IPS-11a (cell line): ENCODE measurements around the gene FST.

Experiments used
- H3K4me3 ChIP-seq: one replicate; pipeline ENCODE4 v1.5.1; 2013; ENCODE audit warnings: low read depth, low read length, control low read depth

FST gene, protein sequence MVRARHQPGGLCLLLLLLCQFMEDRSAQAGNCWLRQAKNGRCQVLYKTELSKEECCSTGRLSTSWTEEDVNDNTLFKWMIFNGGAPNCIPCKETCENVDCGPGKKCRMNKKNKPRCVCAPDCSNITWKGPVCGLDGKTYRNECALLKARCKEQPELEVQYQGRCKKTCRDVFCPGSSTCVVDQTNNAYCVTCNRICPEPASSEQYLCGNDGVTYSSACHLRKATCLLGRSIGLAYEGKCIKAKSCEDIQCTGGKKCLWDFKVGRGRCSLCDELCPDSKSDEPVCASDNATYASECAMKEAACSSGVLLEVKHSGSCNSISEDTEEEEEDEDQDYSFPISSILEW

DNA sequence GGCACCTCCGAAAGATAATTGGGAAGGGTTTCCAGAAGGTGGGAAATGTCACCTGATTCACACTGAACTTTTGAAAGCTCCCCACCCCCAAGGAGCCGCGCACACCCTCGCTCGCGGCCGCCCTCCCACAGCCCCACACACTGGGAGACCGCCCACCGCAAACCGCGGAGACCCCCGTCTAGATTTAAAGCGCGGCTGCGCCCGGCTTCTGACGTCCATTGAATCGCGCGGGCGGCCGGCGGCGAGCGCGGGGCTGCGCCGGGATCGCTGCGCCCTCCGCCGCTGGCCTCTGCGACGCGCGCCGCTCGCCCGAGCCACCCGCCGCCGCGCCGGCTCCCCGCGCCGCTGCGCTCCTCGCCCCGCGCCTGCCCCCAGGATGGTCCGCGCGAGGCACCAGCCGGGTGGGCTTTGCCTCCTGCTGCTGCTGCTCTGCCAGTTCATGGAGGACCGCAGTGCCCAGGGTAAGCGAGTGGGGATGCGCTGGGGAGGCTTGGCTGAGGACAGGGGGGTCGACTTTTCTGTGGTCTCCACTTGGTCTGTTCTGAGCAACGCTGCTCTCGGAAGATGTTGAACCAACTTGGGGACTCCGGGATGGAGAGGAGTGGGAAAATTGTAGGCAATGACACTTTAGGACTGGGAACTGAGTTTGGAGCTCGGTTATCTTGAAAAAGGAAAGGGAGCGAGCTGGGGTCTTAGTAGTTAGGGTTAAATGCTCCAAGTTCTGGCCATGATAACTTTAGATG lies at the start of gene FST:
FST (plus strand) TSS at position 214 of the 743 bp plus-strand sequence; CDS start at position 377, 163 bp downstream.
- peak within 1 kb of the TSS; percentile 75 for H3K4me3 ChIP-seq

DNA sequence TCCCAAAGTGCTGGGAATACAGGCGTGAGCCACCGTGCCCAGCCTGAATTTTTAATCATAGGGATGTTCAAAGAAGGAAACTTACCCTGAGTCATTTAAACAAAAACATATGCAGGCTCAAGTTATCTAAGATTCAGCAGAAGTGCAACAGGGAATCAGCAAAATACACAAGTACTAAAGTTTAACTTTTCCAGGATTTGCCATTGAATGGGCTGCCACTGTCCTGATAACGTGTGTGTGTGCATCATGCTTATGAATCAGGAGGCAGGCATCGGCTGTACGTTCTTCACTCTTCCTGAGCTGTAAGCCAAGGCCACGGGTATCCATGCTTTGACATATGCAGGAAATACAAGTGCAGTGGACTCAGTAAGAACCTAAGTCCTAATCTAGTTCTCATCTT lies 48.8 kb upstream of the FST start:
- no peak overlapping the region for H3K4me3 ChIP-seq

DNA sequence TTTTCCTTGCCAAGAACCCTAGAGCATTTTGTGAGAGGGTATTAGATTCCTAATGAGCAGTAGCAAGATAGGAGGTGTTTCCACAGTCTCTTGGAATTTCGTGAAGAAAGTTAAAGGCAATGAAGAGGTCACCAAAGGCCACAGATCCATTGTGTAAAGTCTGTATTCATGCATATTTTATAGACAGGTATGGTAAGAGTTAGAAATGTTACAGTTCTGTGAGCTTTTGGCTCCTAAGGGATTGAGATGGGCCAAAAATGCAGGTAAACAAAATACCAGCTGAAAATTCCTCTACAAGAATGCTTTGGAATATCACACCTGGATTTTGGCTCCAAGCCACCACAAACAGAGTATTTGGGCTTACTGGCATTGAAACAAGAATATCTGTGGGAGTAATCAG lies 47.4 kb upstream of the FST start:
- H3K4me3 ChIP-seq: no peak overlapping the region

- no peak overlapping the region for H3K4me3 ChIP-seq
Measured at GRCh38 chr5:53434541-53434940, 45.9 kb upstream of the FST start.

DNA sequence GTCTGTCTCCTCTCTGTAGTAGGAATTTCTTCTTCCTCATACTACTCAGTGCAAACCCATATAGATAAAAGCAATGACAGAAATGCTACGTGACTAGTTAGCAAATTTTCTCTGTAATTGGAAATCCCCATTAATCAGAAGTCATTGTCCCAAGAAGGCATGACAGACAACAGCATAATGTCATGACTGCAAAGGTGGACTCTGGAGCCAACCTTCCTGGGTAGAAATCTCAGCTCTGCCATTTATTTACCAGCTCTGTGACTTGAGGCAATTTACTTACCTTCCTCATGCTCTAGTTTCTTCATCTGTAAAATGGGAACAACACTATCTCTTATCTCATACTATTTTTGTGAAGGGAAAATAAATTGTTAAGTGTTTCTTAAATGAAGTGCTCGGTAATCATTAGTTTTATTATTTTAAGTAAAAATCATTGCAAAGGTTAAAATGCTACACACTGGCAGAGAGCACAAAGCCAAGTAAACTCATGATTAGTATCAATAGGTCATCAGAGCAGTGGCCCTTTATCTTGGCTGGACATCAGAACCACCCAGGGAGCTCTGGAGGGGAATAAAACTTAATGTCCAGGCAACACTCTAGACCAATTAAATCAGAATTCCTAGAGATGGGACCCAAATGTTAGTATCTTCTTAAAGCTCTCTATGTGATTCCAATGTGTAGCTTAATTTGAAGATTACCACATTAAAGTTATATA lies 43.8 kb upstream of the FST start:
- no peak overlapping the region for H3K4me3 ChIP-seq

GRCh38 chr5:53438079-53438478 lies 42.4 kb upstream of the FST start:
- no peak overlapping the region for H3K4me3 ChIP-seq

DNA sequence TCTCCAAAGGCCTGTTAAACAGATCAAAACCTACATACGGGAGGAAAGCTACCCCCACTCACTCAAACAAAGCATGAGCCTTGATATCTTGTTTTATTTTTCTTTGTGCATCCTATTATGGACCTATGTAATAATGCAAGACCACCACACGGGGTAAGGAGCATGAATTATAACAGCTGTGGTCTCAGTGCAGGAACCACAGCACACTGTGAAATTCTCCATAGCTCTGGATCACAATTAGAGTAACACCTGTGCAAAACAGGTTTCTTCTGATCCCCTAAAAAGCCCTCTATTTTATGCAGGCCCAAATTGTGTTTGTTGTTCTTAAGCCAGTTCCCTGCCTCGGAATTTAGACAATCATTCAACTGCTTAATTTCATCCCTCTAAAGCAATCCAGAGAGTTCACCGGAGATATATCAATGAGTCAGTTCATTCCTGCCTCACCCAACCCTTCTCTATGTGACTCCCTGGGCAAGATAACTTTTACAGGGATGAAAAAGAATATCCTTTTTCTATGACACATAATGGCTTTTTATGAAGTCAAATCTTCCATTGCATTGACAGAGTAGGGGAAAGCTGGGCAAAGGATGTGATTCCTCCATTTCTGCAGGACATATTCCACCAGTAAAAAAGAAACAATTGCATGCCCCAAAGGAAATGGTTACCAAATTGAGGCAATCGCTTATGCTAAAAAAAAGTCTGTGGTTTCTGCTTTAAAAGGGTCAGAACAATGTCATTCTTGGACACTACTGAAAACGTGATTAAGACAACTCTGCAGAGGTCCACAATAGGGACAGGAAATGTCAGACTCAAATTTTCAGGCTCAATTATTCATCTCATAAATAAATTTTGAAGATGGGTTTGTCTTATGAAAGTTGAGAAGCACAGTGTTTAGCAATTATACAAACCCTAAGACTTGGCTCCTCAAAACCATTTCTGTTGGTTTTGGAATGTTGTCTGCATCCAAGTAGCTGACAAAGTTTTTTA lies 41.6 kb upstream of the FST start:
- no peak overlapping the region for H3K4me3 ChIP-seq

DNA sequence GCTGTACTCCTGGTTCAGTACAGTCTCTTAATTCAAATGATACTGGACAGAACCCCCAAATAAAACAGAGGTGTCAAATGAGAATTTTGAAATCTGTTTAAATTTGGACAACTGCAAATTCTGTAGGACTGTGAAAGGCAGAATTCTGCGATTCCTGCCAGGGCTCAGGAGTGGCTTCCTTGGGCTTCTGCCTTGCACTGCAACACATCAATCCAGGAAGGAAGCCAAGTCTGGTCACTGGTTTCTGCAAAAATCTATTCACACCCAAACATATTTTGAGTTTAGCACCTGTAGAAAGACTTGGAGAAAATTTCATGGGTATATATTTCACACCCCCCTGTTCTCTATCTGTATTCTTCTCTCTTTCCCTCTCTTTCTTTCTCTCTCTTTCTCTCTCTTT lies 37.5 kb upstream of the FST start:
- no peak overlapping the region for H3K4me3 ChIP-seq

DNA sequence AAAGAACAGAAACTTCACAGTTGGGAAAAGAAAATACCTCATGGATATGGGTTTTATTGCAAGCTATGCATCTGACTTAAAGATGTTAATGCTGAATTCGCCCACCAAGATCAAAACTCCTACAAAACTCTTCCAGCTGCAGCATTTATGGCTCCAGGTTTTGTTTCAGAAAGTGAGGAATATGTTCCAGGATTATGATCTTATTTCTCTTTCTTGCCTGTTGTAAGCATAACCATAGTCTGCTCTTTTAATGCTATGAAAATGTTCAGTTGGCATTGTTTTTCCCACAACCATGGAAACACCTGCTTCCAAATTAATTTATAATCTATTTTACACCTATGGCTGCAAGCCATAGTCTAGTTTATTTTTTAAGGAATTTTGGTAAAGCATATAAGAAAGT lies 34.9 kb upstream of the FST start:
- H3K4me3 ChIP-seq: no peak overlapping the region

- H3K4me3 ChIP-seq: no peak overlapping the region
Measured at GRCh38 chr5:53446908-53447307, 33.5 kb upstream of the FST start.

DNA sequence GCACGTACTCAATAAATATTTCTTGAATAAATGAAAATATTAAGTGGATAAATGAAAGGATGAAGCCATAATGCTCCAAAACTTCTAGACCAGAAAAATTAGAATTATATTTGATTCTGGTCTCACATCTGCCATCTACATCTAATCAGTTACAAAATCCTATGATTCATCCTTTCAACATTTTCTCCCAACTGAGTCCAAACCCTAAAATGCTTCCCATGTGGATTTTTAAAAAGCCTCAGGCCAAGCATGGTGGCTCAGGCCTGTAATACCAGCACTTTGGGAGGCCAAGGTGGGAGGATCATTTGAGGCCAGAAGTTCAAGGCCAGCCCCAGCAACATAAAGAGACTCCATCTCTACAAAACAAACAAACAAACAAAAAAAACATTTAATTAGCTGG lies 31.6 kb upstream of the FST start:
- H3K4me3 ChIP-seq: no peak overlapping the region

DNA sequence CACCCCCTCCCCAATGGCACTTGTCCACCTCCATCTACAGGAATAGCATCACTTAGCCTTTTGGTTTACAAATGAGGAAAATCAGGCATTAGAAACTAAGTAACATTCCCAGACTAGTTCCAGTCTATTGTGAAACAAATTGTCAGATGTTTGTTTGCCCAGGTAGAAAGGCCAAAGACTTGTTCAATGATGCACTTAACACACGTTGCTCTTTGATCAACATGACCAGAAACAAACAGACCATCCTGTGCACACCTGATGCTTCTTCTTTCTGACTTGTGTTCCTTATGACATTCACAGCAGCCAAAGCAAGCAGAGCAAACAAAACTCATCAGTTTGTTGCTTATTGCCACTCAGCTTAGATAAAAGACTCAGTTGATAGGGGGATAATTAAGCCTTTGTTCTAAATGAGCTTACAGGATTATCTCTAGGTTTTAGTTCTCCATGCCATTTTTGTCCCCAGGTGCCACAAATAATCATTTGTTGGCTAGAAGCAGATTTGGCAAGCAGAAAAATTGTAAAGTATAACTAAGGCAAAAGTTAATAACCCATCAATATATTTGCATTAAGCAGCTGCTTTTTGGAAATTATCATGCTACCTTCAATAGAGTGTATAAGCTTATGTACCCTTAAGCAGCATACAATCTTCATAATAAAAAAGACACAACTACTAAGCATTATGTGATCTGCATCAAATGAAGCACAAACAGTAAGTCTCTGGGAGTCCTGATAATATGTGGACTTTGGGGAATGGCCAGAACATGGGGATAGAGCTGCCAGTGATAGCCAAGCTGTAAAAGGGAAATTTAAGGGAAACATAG lies 26.3 kb upstream of the FST start:
- no peak overlapping the region for H3K4me3 ChIP-seq

DNA sequence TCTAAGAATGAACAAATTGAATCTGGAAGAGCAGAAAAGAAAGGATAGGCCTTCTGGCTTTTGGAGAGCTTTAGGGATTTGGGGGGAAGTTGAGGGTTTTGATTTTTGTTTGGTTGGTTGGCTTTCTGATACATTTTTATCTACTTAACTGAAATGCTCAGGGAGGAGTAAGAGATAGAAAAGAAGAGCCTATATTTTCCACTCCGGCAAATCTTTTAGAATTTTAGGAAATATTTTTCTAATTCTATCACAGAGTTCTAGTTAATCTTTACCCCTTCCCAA lies 25.8 kb upstream of the FST start:
- H3K4me3 ChIP-seq: no peak overlapping the region

DNA sequence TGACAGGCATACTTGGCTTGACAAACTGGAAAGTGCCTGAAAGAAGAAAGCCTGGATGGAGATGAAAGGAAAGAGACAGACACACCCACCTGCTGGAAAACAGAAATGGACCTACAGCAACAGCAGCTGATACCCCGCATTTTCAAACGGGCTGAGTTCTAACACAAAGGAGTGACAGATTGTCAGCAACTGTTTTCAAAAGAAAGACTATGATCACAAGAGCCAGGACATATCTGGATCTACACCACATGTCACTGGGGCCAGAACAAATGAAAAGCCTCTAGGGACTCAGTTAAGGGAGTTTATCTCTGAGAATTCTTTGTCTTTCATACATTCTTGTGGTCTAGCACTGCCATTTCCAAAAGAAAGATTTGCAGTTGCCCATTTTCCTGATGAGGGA lies 24.1 kb upstream of the FST start:
- H3K4me3 ChIP-seq: no peak overlapping the region

DNA sequence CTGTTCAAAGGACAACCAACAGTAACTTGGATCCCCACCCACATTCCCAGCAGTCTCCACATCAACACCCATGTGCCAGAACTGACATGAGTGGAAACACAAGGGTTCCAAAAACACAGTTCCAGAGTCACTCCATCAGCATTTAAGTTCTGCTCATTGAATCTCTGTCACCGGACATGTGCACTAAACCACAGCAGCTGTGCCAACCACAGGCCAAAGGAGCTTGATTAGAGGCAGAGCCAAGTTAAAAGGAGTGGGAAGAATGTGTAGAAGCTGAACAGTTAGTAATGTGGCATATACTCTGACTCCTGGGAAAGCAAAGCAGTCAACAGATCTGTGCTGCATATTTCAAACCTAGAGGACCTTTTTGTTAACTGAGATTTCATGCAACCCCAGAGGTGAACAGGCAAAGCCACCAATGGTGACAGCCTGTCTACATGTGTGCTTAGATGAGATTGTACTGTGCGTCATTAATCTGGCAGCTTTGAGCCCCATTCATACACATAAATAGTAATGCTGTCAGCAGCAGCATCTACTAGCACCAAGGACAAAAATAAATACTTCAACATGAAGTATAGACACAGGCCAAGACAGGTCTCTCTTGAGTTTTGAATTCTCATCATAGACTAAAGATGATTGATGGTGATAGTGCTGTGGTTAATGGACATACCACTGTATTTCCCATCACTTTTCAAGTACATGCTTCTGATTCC lies 16.4 kb upstream of the FST start:
- no peak overlapping the region for H3K4me3 ChIP-seq

DNA sequence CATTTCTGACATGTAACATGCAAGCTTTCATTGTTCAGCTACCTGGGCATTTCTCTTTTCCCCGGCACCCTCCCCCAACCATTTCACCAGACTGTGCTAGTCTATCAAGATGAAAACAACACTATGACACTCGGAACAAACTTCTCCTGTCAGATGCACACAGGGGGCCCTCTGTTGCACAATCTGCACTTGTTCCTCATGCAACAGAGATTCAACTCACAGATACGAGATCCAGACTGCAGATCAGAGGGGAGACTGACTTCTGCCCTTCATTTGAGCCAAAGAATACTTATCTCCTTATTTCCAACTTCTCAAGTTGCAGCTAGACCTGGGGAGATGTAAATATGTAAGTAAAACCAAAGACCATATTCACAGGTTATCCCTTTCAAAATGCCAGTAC lies 15.7 kb upstream of the FST start:
- no peak overlapping the region for H3K4me3 ChIP-seq

GRCh38 chr5:53469946-53470687 lies 10.3 kb upstream of the FST start:
- H3K4me3 ChIP-seq: no peak overlapping the region

GRCh38 chr5:53472279-53472678 lies 8.2 kb upstream of the FST start:
- H3K4me3 ChIP-seq: no peak overlapping the region
